Activated B cell treated with CpG ODN at 0.5 μM for 24 hours (primary cell): Measurements from ENCODE around the gene LRP4. TPM values are rescaled to one million over a fixed set of nuclear protein-coding genes. Genes with fewer than 3 reads are reported as not detected.

ENCODE experiments used
- ATAC-seq: fragments of 200-7000 bp; cut with Tn5 transposase; one replicate; pipeline ENCODE4 v1.10.0; 2021; ENCODE audit warnings: low read depth, mild to moderate bottlenecking, moderate library complexity
- CTCF ChIA-PET: fragments of 350-600 bp; sonication (Branson Sonifier 250); formaldehyde crosslinking; loops from one replicate; lab custom pipeline; 2021; ENCODE audit warnings: antibody characterized with exemption; lab: Charles Lee
- POLR2A ChIA-PET: fragments of 350-600 bp; sonication (Branson Sonifier 250); formaldehyde crosslinking; loops from one replicate; lab custom pipeline; 2021; ENCODE audit warnings: antibody characterized with exemption; lab: Charles Lee
- DNase-seq: peaks from one replicate; pipeline ENCODE4 v3.0.0; 2022
- H3K27ac Mint-ChIP-seq: one replicate; pipeline ENCODE4 v1.8.0; 2020; ENCODE audit warnings: mixed read lengths
- H3K27me3 Mint-ChIP-seq: one replicate; pipeline ENCODE4 v1.8.0; 2021; ENCODE audit warnings: mixed read lengths
- H3K36me3 Mint-ChIP-seq: one replicate; pipeline ENCODE4 v1.8.0; 2021; ENCODE audit warnings: low read depth, mixed read lengths
- H3K4me1 Mint-ChIP-seq: one replicate; pipeline ENCODE4 v1.8.0; 2021; ENCODE audit warnings: mixed read lengths
- H3K4me3 Mint-ChIP-seq: one replicate; pipeline ENCODE4 v1.8.0; 2020; ENCODE audit warnings: mild to moderate bottlenecking, mixed read lengths
- H3K9me3 Mint-ChIP-seq: one replicate; pipeline ENCODE4 v1.8.0; 2020; ENCODE audit warnings: mixed read lengths
- intact Hi-C: fragments of 100-400 bp; cut with micrococcal nuclease; formaldehyde crosslinking; loops from one replicate; pipeline ENCODE4 v1.15.1; 2024
- total RNA-seq: library from RNA; stranded (reverse); gene quantifications from 2 replicates; pipeline ENCODE4 v1.2.3, GENCODE V29; 2022
- TF ChIP-seq, protein P1 (sequence below): fragments of 200-600 bp; IDR thresholded peaks from one replicate; pipeline ENCODE4 v1.8.0; 2022; ENCODE audit warnings: antibody characterized with exemption, mild to moderate bottlenecking

Gene LRP4
- total RNA-seq, 1 donor from 2014 or later: 0.16 TPM

DNA sequence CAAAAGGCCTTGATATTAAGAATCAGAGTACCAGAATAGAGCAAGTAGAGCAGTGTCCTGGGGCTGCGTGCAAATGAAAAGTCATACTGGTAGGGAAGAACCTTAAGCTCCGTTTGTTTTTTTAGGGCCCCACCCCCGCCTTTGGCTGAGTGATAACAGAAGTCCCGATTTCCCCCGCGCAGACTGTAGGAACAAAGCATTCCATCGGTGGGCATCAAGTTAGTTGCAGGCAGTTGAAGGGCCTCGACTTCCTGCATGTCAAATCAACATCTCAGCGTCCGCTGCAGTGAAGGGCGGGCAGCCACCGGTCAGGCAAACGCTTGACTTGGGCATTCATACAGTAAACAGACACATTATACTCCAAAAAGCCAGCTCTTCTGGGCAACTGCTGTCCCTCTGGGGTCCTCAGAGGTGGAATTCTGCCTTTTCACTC is 11.7 kb downstream of the LRP4 start:
- H3K27me3 Mint-ChIP-seq: peaks cover 9% of the 10 kb centered on the region
- H3K4me3 Mint-ChIP-seq: no peak overlapping the region
- H3K4me1 Mint-ChIP-seq: no peaks in the 10 kb centered on the region
- ATAC-seq: no peak
- no peaks in the 10 kb centered on the region for H3K9me3 Mint-ChIP-seq
- POLR2A ChIA-PET: no interaction called here
- no peak overlapping the region for H3K27ac Mint-ChIP-seq
- CTCF ChIA-PET: no interaction called here
- TF ChIP-seq, protein P1, sequence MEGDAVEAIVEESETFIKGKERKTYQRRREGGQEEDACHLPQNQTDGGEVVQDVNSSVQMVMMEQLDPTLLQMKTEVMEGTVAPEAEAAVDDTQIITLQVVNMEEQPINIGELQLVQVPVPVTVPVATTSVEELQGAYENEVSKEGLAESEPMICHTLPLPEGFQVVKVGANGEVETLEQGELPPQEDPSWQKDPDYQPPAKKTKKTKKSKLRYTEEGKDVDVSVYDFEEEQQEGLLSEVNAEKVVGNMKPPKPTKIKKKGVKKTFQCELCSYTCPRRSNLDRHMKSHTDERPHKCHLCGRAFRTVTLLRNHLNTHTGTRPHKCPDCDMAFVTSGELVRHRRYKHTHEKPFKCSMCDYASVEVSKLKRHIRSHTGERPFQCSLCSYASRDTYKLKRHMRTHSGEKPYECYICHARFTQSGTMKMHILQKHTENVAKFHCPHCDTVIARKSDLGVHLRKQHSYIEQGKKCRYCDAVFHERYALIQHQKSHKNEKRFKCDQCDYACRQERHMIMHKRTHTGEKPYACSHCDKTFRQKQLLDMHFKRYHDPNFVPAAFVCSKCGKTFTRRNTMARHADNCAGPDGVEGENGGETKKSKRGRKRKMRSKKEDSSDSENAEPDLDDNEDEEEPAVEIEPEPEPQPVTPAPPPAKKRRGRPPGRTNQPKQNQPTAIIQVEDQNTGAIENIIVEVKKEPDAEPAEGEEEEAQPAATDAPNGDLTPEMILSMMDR: no peak
- intact Hi-C loops: no loop called here
- no peaks in the 10 kb centered on the region for H3K36me3 Mint-ChIP-seq
- no peak for DNase-seq

DNA sequence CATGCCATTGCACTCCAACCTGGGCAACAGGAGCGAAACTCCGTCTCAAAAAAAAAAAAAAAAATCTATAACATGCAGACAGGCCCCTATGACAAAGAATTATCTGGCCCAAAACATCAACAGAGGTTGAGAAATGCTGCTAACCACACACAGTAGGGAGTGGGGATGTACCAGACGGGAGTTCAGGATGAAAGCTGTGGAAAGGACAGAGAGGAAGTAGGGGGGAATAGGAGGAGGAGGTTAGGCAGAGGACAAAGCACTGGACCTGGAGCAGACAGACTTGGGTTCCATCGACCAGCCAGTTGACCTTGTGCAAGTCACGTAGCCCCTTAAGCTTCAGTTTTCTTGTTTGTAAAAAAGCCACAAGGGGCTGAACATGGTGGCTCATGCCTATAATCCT is 12.5 kb downstream of the LRP4 start:
- ChIA-PET CTCF (no interaction called here), POLR2A (no interaction called here)
- Mint-ChIP-seq H3K27ac (no peak overlapping the region), H3K4me3 (no peak overlapping the region), H3K27me3 (peaks cover 7% of the 10 kb centered on the region), H3K4me1 (no peaks in the 10 kb centered on the region), H3K36me3 (no peaks in the 10 kb centered on the region), H3K9me3 (no peaks in the 10 kb centered on the region)
- TF ChIP-seq, protein P1: no peak
- DNase-seq (no peak), ATAC-seq (no peak)
- intact Hi-C loops: no loop called here

- intact Hi-C loops: no loop called here
- H3K9me3 Mint-ChIP-seq: no peaks in the 10 kb centered on the region
- H3K27ac Mint-ChIP-seq: no peak overlapping the region
- TF ChIP-seq, protein P1: no peak
- H3K4me1 Mint-ChIP-seq: no peaks in the 10 kb centered on the region
- ChIA-PET CTCF (no interaction called here), POLR2A (no interaction called here)
- no peak for ATAC-seq
- H3K36me3 Mint-ChIP-seq: no peaks in the 10 kb centered on the region
- no peak for DNase-seq
- H3K27me3 Mint-ChIP-seq: peaks cover 6% of the 10 kb centered on the region
- no peak overlapping the region for H3K4me3 Mint-ChIP-seq
Observed at GRCh38 chr11:46903846-46904245, 14.5 kb downstream of the LRP4 start.

DNA sequence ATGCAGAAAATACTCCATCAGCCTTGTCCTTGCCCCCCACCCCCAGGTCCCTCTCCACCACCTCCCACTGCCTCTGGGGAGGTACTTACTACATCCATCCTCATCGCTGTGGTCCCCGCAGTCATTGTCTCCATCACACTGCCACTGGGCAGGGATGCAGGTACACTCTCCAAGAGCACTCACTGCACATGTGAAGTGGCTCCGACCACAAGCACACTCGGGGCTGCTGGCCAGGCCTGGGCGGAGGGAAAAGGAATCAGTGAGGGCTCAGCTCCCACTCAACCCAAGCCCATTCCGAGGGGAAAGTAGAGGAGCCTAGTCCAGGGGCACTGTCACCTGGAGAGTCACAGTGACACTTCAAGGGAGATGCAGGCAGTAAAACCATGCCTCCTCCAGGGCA is 15.7 kb downstream of the LRP4 start:
- DNase-seq (no peak), ATAC-seq (no peak)
- Mint-ChIP-seq H3K36me3 (no peaks in the 10 kb centered on the region), H3K27ac (no peak overlapping the region), H3K4me1 (no peaks in the 10 kb centered on the region), H3K4me3 (no peak overlapping the region), H3K9me3 (no peaks in the 10 kb centered on the region), H3K27me3 (peaks cover 6% of the 10 kb centered on the region)
- intact Hi-C loops: no loop called here
- CTCF ChIA-PET: no interaction called here
- TF ChIP-seq, protein P1: no peak
- POLR2A ChIA-PET: no interaction called here

DNA sequence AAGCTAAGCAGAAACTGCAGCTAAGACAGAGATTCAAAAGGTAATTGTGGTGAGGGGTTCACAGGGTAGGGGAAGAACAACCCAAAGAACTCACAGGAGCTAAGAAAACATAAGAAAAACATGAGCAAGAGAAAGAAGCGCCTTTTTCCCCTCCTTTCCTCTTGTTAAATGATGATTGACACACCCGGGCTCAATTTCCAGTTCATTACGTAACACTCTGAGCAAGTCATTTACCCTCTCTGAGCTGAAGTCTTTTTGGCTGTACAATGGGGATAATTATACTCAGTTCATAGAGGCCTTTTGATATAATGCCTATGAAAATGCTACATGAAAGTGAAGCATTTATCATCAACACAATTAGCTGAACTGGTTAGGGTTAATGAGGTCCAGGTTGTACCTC is 17.2 kb downstream of the LRP4 start:
- no peak for ATAC-seq
- CTCF ChIA-PET: no interaction called here

More for the DNA sequence above, 17.2 kb downstream of the LRP4 start:
- TF ChIP-seq, protein P1: no peak
- POLR2A ChIA-PET: no interaction called here
- no peaks in the 10 kb centered on the region for H3K4me1 Mint-ChIP-seq
- H3K36me3 Mint-ChIP-seq: no peaks in the 10 kb centered on the region
- no peaks in the 10 kb centered on the region for H3K9me3 Mint-ChIP-seq
- no peak overlapping the region for H3K27ac Mint-ChIP-seq
- H3K27me3 Mint-ChIP-seq: no peaks in the 10 kb centered on the region
- no peak for DNase-seq
- intact Hi-C loops: no loop called here
- no peak overlapping the region for H3K4me3 Mint-ChIP-seq
